Pulmonary artery endothelial cell (primary cell): Measurements from ENCODE around the gene SNHG17. TPM values are rescaled to one million over a fixed set of nuclear protein-coding genes. Genes with fewer than 3 reads are reported as not detected.

ENCODE experiments used
- DNase-seq: peaks from one replicate; pipeline ENCODE4 v3.0.0-alpha.2; 2011; ENCODE audit warnings: low read depth, low spot score
- total RNA-seq: library from RNA; depleted of rRNA; stranded (reverse); fragments of >200 nt; gene quantifications from 2 replicates; pipeline ENCODE4 v1.2.3, GENCODE V29; 2014

The SNHG17 gene
- total RNA-seq, 1 donor from 2014 or later: 12.5 TPM

DNA sequence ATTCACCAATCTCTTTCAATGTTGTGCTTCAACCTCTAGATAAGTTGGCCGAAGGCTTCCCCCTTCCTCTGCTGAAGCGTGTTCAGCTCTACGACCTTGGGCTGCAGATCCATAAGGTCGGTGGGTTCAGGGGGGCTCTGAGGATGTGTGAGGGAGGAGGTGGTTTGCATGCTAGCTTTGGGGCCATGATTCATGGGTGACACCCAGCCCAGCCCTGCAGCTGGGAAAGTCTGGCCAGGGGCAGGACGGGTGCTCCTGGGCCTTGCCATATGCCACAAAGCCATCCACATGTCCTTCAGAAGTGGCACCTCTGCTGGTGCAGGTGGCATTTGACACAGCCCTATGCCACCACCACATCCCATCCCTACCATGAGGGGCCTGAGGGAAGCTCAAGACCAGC lies 61.2 kb downstream of the SNHG17 start:
- DNase-seq: no peak

DNA sequence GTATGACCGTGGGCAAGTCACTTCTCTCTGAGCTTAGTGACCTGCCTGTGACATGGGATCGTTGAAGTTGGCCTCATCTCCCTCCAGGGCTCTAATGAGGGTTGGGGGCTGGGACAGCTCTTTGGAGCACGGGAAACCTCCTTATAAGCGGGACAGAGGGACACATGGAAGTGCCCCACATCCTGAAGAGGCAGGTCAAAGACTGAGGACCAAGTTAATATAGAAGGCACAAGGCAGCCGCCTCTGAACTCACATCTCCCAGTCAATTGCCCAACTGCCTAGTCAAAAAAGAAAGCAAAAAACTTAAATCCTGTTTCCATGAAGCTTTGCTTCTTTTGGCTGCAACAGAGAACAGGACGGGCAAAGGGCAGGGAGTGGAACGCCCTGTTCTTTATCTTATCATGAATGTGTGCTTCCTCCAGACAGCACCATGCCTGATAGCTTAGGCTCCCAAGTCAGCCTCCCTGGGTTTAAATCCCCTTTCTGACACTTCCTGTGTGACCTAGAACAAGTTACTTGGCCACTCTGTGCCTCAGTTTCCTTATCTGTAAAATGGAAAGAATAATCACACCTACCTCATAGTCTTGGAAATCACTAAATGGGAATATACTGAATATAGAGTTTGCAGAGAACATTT lies 61.8 kb downstream of the SNHG17 start:
- no peak for DNase-seq

DNA sequence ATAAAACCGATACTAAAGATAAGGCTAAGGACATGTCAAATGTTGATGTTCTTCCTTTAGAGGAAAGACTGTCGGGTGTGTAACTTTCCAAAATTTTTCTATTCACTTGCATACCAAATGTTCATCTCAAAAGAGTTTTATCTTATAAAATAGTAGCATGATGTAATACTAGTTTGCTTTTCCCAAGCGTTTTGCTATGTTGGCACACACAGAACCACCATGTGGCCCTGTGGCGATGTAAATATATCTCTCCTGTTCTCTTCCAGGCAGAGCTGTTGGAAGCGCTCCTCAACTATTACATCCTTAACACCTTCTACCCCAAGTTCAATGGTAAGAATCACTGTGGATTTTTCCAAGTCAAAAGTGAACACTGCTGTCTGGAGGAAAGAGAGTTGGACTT lies 62.3 kb downstream of the SNHG17 start:
- no peak for DNase-seq

Other genes with a start within 250 kb of the SNHG17 start
- 0.07 TPM in 2 replicates for gene KIAA1755, start 174.6 kb downstream of the SNHG17 start, total RNA-seq
- gene BPI, start 131.2 kb downstream of the SNHG17 start, total RNA-seq: not detected in 2 replicates
- 0.07 TPM in 1 of 2 replicates, not detected in the other for gene LBP, start 88.8 kb downstream of the SNHG17 start, total RNA-seq
- gene RALGAPB, start 37.5 kb upstream of the SNHG17 start, total RNA-seq: 24.4 and 27.1 TPM in 2 replicates
- gene ADIG, start 145.9 kb upstream of the SNHG17 start, total RNA-seq: not detected in 2 replicates
- gene ARHGAP40, start 166.5 kb upstream of the SNHG17 start, total RNA-seq: 0.04 TPM in 1 of 2 replicates, not detected in the other